Measurements from ENCODE around the gene ZNF335.

- TF ChIP-seq ZNF556 (CRISPR knock-in tag; IDR thresholded peaks at IDR 0.05; ENCODE audit: borderline replicate concordance) (no peak), CTCF (CRISPR knock-in tag; IDR thresholded peaks at IDR 0.05) (no peak), ZNF121 (CRISPR knock-in tag; IDR thresholded peaks at IDR 0.05) (no peak), UBTF (CRISPR knock-in tag; IDR thresholded peaks at IDR 0.05) (no peak; the same call in 1 of the 2 replicates), POLR2A (IDR thresholded peaks at IDR 0.05; ENCODE audit: insufficient read depth in 1 of 2, low read depth in 2 of 2, low read length in 2 of 2) (peak in 1 of 2 experiments; percentile 59; a peak in 2 of 4 replicates), ZZZ3 (CRISPR knock-in tag; IDR thresholded peaks at IDR 0.05; ENCODE audit: borderline replicate concordance) (no peak), MED1 (CRISPR knock-in tag; IDR thresholded peaks at IDR 0.05) (0 out of 2 replicates have a peak, but pooled peaks have one; percentile 36), KDM5B (CRISPR knock-in tag; IDR thresholded peaks at IDR 0.05; ENCODE audit: borderline replicate concordance) (no peak), MYNN (CRISPR knock-in tag; IDR thresholded peaks at IDR 0.05; ENCODE audit: low read depth) (no peak)
Observed at GRCh38 chr20:45905505-45906079, 66.4 kb downstream of the ZNF335 start.

All from HepG2 (cell line).